HG03469 (cell line): ENCODE measurements around the gene GSC2.

Experiments used
- ATAC-seq: cut with Tn5 transposase; IDR thresholded peaks from one replicate; pipeline ENCODE4 v1.9.1; 2021; ENCODE audit warnings: mild to moderate bottlenecking, moderate library complexity, moderate number of reproducible peaks; ENCODE audit not compliant: unreplicated experiment

The GSC2 gene, protein sequence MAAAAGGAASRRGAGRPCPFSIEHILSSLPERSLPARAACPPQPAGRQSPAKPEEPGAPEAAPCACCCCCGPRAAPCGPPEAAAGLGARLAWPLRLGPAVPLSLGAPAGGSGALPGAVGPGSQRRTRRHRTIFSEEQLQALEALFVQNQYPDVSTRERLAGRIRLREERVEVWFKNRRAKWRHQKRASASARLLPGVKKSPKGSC

DNA sequence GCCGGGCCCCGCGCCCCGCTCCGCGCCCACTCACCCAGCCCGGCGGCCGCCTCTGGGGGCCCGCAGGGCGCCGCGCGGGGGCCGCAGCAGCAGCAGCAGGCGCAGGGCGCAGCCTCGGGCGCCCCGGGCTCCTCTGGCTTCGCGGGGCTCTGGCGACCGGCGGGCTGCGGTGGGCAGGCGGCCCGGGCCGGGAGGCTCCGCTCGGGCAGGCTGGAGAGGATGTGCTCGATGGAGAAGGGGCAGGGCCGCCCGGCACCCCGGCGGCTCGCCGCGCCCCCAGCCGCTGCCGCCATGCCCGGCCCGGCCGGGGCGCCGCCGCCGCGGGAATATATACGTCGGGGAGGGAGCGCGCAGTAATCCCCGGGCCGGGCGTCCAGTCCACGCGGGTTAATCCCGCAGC, at the start of gene GSC2:
TSS of gene GSC2 (minus strand) at position 302 of the 400 bp plus-strand sequence. CDS start at position 293, 9 bp downstream.
- ATAC-seq, result no peak

GRCh38 chr22:19199479-19199878, 49.4 kb upstream of the GSC2 start:
- ATAC-seq, result no peak

DNA sequence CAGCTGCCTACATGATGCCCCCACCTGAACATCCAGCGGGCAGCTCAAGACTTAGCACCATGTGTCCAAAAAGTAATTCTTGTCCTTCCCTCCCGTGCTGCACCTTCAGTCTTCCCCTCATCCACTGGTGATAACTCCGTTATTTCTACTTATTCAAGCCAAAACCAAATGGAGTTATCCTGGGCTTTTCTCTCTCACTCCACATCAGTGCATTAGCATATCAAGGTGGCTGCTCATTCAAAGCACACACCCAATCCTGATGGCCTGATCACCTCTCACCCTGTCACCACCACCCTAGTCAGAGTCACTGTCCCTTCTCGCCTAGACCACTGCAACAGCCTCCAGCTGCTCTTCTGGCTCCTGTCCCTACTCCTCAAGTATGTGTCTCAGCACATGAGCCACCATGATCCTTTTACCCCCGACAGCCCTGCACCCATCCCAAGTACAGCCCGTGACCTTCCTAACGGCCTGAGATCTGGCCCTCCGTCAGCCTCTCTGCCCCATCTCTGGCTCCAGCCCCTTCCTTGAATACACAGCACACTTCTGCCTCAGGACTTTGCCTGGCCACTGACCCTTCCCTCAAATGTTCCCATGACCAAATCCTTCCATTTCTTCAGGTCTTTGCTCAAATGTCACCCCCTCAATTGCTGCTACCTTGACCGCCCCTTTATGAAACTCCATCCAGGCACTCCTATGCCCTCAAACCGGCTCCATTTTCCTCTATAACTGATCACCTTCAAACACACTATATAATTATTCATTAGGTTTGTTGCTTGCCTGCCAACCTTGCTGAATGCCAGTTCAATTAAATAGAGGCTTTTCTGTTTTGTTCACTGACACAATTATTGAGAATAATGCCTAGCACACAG, 48.1 kb upstream of the GSC2 start:
- ATAC-seq, result no peak

DNA sequence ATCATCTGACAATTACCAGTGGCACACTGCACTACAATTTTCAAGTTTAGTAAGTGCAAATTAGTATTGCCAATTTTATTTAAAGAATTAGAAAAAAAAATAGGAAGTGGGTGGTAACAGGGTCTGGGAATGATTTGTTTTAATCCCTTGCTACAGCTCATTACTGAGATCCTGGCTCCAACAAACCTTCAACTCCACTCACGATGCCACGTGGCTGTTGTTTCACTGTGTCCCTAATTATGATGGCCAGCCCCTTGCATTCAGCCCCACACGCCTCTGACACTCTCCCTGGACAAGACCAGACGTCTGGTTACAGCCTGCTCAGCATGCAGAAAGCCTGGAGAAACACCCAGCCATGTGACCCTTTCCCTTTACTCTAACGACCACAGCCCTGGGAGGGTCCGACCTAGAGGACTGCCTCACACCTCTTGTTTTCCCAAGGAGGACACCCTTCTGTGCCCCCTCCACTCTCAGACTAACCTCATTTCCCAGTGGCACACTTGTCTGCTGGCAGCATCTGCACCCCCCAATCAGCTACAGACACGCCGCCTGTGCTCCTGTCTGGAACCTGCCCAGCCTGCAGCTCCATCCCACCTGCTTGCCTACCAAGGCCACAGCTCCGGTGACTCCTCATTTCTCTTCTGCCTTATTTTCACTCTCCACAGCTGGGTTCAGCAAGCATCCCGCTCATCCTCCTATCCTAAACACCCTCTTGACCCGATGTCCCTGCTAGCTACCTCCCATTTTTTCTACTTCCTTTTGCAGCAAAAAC, 46.9 kb upstream of the GSC2 start:
- no peak for ATAC-seq

DNA sequence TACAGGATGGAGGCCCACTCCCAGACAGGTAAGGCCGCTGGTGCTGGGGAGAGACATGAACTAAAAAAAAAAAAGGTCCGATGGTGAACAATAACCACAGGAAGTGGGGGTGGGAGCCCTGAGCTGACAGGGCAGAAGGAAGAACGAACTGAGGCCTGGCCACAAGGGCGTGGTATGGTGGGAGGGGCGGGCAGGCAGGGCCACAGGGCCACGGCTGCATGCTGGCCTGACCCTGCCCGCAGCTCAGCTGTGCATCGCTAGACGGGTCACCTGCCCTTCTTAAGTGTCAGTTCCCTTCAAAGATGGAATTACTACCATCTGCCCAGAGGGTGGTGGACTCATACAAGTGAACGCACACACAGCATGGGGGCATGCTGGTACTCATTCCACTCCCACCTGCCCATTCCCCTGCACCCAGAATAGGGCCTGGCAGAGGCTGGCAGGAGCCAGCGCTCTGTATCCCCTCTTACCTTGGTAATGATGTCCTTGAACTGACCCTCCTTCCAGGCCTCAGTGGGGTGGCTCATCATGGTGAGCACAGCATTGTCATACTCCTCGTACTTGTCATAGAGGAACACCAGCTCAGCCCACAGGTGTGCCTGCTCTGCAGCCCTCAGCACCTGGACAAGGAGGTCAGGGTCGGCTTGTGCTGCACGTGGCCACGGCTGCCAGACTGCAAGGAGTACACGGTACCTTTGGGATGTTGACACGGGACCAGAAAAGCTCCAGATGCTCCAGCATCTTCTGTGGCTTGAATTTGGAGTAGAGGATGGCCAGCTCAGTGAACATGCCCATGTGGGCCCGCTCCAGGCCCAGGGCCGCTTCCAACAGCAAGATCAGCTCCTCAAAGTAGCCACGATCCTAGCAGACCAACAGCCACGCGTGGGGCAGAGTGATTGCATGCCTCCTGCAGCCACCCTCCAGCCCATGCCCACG, 46.0 kb upstream of the GSC2 start:
- ATAC-seq, result no peak

DNA sequence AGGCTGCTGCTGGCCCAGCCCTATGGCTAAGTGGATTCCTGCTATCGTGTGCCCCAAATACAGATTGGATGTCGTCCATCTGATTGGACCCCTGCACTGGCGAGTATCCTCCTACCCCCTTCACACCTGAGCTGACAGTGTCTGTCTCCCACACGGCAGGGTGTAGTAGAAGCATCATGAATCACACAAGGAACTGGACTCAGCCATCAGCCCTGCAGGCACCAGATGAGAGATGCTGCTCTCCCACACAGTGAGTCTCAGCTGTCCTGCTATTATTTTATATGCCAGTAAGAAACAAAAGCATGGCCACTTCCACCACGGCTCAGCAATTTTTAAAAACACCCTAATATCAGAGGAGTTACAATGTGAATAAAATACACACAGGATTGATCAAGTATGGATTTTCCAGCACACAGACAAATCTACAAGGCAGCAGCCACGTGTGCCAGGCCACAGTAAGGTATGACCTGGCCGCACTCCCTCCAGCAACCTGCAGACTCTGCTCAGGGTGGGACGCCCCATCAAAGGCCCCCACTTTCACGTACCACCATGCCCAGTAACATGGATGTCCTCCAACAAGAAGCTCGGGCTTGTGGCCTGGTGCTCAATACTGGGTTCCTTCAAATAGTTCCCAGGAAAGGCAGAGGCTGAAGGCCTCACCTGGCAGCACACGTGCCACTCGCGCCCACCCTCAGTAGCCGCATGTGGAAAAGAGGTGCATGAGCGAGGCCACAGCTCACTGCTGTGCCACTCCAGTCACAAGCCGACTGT, 44.9 kb upstream of the GSC2 start:
- ATAC-seq, result no peak

DNA sequence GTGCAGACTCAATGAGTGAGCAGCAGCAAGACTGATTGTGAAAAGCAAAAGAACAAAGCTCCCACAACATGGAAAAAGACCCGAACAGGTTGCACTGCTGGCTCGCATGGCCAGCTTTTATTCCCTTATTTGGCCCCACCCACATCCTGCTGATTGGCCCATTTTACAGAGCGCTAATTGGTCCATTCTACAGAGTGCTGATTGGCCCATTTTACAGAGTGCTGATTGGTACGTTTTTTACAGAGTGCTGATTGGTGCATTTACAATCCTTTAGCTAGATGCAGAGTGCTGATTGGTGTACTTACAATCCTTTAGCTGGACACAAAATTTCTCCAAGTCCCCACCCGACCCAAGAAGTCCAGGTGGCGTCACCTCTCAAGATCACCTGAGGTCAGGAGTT, 43.8 kb upstream of the GSC2 start:
- no peak for ATAC-seq

DNA sequence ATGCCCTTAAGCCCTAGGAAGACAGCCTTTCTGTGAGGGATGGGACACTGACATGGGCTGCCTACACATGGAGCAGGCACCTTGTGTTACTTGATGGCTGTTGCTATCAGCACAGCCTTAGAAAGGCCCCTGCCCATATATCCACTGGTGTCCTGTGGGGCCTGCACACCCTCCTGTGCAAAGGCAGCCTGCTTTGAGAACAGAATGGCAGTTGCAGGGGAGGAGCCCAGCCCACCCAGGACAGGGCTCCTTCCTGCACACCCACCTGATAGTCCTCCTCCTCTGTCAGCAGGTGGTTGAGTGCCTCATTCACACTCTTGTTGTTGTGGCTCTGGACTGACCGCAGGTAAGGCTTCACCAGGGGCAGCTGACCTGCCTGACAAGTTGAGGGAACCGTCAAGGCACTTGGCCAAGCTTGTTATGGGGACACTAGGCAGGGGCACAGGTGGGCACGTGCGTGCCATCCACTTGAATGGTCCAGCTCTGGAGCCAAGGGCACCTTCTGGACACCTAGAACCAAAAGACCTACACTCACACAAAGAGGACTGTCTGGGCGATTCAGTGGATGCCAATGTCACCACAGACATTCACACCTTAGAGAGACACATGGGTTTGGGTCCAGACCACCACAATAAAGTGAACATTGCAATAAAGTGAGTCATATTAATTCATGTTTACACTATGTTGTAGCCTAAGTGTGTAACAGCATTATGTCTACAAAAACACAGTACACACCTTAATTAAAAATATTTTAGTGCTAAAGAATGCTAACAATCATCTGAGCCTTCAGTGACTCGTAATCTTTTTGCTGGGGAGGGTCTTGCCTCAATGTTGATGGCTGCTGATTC, 37.8 kb upstream of the GSC2 start:
- ATAC-seq, result no peak

GRCh38 chr22:19184276-19184997, 34.3 kb upstream of the GSC2 start:
- ATAC-seq, result no peak

DNA sequence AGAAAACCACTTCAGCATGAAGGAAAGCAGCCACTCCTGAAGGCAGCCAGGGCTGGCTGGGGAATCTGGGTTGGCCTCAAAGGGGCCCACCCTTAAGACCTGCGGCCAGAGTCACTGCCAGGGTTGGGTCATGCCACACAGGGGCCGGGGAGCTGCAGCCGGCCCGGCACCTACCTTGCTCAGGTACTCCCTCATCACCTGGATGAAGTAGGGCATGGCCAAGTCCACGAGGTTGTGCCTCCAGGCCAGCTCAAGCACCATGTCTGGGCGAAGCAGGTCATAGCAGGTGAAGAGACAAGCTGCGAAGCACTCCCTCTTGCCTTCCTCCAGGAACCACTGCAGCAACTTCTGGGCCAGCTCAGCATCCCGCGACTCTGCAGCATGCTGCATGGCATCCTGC, 33.1 kb upstream of the GSC2 start:
- ATAC-seq, result no peak

GRCh38 chr22:19182472-19183157, 32.5 kb upstream of the GSC2 start:
- ATAC-seq, result no peak

DNA sequence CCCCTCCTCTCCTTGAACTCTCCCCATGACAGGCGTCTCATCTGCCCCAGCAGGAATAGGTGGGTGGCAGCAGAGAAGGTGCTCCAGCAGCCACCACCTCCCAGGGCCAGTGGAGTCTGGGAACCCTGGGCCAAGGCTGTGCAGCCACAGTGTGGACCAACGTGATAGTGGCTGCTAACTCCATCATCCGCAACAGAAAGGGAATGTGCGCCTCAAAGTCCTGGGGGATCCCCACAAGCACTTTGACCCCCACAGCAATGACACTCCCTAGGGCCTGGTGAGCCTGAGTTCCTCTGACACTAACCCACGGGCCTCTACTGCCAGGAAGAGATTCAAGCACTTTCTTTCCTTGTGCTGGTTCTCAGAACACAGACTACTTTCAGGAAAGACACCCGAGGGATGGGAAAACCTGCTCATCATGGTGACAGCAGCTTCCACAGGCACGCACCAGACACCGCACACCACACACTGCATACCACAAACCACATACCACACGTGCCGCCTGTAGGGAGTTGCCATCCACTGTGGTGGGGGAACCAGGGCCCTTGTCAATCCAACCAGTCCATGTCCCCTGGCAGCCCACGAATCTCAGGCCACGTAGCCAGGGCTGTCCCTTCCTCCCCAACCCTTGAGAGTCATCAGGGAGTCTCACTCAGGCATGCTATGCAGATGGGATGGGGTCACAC, 31.8 kb upstream of the GSC2 start:
- ATAC-seq, result no peak

- no peak for ATAC-seq
Measured at GRCh38 chr22:19180740-19181410, 30.8 kb upstream of the GSC2 start.

GRCh38 chr22:19180234-19180633, 30.1 kb upstream of the GSC2 start:
- ATAC-seq, result no peak

DNA sequence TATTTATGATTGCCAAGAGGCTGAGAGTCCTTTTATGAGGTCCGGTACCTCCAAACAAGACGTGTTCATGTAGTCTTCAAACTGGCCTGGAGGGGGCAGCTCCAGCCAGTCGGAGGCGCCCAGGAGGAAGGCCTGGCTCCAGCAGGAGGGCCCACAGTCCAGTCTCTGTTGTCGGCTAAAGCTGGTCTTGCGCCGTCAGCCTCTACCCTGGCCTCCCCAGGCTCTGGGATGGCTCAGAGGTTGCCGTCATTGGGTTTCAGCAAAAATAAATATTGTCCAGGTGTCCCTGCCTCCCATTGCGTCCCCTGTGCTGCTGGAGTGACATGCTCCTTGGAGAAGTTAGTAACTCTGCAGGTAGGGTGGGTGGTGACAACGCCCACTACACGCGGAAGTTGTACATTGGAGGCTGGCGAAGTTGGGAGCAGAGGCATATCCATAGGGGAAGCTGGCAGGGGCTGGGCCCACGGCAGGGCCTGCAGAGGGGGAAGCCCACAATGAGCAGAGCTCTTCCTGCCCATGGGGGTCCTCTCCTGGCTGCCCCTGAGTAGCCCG, 29.5 kb upstream of the GSC2 start:
- ATAC-seq, result no peak
